ENCODE data around the gene SLC25A52. TPM values are rescaled to one million over a fixed set of nuclear protein-coding genes. Genes with fewer than 3 reads are reported as not detected.

The SLC25A52 gene
- total RNA-seq, 4 donors from 2014 or later, result not detected

GRCh38 chr18:31776093-31776492 lies 15.4 kb upstream of the SLC25A52 start:
- Histone ChIP-seq H3K27ac (no peak overlapping the region), H3K9me3 (peaks cover 0 to 14% (median 0%) of the 10 kb centered on the region in 4 donors), H3K27me3 (no peaks in the 10 kb centered on the region), H3K36me3 (no peaks in the 10 kb centered on the region), H3K4me1 (no peaks in the 10 kb centered on the region), H3K4me3 (no peak overlapping the region)
- DNase-seq, result no peak
- no peak for TF ChIP-seq CTCF (IDR thresholded peaks at IDR 0.05)

GRCh38 chr18:31774962-31775361 lies 14.3 kb upstream of the SLC25A52 start:
- H3K27ac ChIP-seq, result no peak overlapping the region
- no peak for DNase-seq
- TF ChIP-seq CTCF (IDR thresholded peaks at IDR 0.05) (no peak), POLR2A (IDR thresholded peaks at IDR 0.05) (no peak)
- no peak overlapping the region for H3K4me3 ChIP-seq
- no peaks in the 10 kb centered on the region for H3K36me3 ChIP-seq
- no peaks in the 10 kb centered on the region for H3K4me1 ChIP-seq
- H3K9me3 ChIP-seq, result peaks cover 0 to 11% (median 0%) of the 10 kb centered on the region in 4 donors
- H3K27me3 ChIP-seq, result no peaks in the 10 kb centered on the region

GRCh38 chr18:31774477-31774785 lies 13.8 kb upstream of the SLC25A52 start:
- Histone ChIP-seq H3K36me3 (no peaks in the 10 kb centered on the region), H3K4me3 (peak overlapping the region in 2 of 4 donors; percentile 30 to 45), H3K27me3 (no peaks in the 10 kb centered on the region), H3K27ac (no peak overlapping the region), H3K4me1 (no peaks in the 10 kb centered on the region), H3K9me3 (peaks cover 0 to 6% (median 0%) of the 10 kb centered on the region in 4 donors)
- DNase-seq, result no peak
- TF ChIP-seq POLR2A (IDR thresholded peaks at IDR 0.05), result no peak
- no peak for TF ChIP-seq CTCF (IDR thresholded peaks at IDR 0.05)

GRCh38 chr18:31773774-31774476 lies 13.2 kb upstream of the SLC25A52 start:
- Histone ChIP-seq H3K36me3 (no peaks in the 10 kb centered on the region), H3K4me1 (no peaks in the 10 kb centered on the region), H3K27ac (no peak overlapping the region), H3K9me3 (peaks cover 0 to under 1% (median 0%) of the 10 kb centered on the region in 4 donors), H3K27me3 (no peaks in the 10 kb centered on the region), H3K4me3 (peak overlapping the region in 2 of 4 donors; percentile 30 to 45)
- TF ChIP-seq CTCF (IDR thresholded peaks at IDR 0.05) (no peak), POLR2A (IDR thresholded peaks at IDR 0.05) (no peak)
- DNase-seq, result no peak

GRCh38 chr18:31772699-31773098 lies 12.0 kb upstream of the SLC25A52 start:
- Histone ChIP-seq H3K27ac (no peak overlapping the region), H3K27me3 (no peaks in the 10 kb centered on the region), H3K4me3 (no peak overlapping the region), H3K36me3 (no peaks in the 10 kb centered on the region), H3K9me3 (no peaks in the 10 kb centered on the region), H3K4me1 (no peaks in the 10 kb centered on the region)
- DNase-seq, result no peak
- TF ChIP-seq POLR2A (IDR thresholded peaks at IDR 0.05) (no peak), CTCF (IDR thresholded peaks at IDR 0.05) (peak in 1 of 6 experiments; percentile 0)

- H3K27ac ChIP-seq, result no peak overlapping the region
- no peak overlapping the region for H3K4me3 ChIP-seq
- no peak for DNase-seq
- H3K4me1 ChIP-seq, result no peaks in the 10 kb centered on the region
- no peaks in the 10 kb centered on the region for H3K9me3 ChIP-seq
- no peaks in the 10 kb centered on the region for H3K36me3 ChIP-seq
- TF ChIP-seq POLR2A (IDR thresholded peaks at IDR 0.05) (no peak), CTCF (IDR thresholded peaks at IDR 0.05) (no peak)
- no peaks in the 10 kb centered on the region for H3K27me3 ChIP-seq
These were observed 10.4 kb downstream of the SLC25A52 start for GRCh38 chr18:31750273-31750672.
